NCI-H345 treated with DMSO at 0.1 percent for 48 hours (cell line): ENCODE measurements around the gene CTU2.
A peak's percentile ranks its signal among the peaks of the same experiment; 100 is the strongest.
"Not testable (repeated sequence)": the region's sequence is repeated elsewhere in the genome, so short reads cannot be mapped to it uniquely, and the experiment has no call there.

Source experiments
- DNase-seq: peaks from one replicate; lab custom pipeline; 2025; ENCODE audit not compliant: unreplicated experiment; lab: John Stamatoyannopoulos, UW

The CTU2 gene

DNA sequence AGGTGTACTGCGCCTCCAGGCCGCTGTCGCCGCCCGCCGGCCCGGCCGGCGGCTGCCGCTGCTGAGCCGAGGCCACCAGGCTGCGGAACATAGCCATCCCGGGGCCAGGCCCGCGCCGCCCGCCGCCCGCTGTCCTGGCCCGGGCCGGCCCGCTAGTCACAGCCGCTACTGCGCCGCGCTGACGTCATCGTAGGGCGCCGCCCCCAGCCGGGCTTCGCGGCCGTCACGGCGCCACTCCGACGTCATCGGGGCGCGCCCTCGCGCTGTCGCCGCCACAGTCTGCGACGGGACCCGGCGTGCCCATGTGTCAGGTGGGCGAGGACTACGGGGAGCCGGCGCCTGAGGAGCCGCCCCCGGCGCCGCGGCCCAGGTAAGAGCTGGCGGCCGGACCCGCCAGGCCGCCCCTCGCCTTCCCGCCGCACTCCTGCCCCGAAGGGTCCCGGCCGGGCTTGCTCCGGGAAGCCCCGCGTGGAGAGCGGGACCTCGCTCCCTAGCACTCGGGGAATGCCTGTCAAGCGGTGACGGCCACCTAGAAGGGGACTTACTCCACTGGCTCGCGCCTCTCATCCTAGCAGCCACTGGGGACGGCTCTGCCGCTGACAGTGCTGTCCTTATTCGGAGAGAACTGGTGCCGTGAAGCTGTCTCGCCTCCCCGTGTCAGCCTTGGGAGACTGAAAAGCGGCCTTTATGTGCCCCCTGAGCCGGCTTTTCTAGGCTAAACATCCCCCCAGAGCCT is at the start of gene CTU2, which contains the start of gene RNF166:
CTU2 (plus strand) TSS at position 275 of the 736 bp plus-strand sequence; CDS start at position 303, 28 bp downstream.
RNF166 (minus strand) TSS at position 180 of the 736 bp plus-strand sequence; CDS start at position 97, 83 bp downstream.
- DNase-seq: peak; percentile 22

DNA sequence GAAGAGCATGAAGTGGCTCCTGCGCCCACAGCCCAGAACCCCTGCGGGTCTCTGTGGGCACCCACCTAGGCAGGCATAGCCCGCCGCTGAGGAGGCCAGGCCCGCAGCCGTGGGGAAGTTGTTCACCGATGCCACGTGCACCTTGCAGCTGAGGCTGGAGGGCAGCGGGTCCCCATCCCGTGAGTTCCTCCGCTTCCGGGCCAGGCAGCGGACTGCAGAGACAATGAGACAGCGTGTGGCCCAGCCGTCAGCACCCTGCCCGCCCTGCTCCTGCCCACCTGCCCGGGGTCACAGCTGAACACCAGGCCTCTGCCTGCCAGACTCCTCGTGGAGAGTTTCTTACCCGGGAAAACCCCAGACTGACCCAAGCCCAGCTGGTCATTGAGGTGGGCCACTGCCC is 48.9 kb upstream of the CTU2 start:
- no peak for DNase-seq

DNA sequence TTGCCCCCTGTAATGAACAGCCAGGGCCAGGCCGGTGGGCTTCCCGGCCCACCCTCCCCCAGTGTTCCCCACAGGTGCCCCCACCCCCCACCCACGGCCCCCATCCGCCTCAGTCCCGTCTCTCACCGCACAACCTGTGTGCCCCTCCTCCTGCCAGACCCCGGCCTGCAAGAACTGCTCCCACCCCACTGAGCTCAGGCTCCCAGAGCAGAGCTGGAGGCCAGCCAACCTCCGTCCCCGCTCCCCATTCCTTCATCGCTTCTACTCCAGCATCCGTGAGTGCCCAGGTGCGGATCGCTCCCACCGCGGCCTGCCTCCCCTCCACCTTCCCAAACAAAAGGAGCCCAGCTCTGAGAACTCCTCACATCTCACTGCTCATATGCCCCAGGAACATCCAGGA is 47.6 kb upstream of the CTU2 start:
- DNase-seq: no peak

DNA sequence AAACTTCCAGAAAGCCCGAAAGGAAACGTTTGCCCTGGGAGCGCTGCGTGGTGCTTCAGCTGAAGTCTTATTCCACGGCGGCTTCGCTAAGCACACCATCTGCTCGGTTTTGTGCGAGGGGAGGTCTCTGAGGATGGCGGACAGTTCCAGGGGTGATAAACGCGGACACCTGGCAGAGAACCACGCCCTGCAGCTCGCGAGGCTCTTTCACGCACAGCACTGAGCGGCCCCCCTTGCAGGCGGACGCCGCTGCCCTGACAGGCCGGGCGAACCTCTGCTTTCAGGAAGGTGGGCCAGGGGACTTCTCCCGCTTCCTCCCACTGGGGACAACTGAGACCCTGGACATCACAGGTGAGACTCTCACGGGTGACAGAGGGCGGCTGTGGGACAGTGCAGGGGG is 47.1 kb upstream of the CTU2 start:
- DNase-seq: no peak

DNA sequence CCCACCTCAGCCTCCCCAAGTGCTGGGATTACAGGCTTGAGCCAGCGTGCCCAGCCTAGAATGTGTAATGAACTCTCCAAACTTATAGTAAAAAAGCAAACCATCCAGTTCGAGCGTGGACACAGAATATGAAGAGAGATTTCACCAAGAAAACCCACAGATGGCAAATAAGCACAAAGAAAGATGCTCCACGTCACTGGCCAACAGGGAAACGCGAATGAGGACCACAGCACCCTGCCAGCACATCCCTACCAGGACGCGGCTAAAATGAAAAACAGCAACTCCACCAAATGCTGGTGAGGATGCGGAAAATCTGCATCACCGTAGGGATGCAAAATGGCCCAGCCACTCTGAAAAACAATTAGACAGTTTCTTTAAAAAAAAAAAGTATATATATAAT is 44.8 kb upstream of the CTU2 start:
- no peak for DNase-seq

DNA sequence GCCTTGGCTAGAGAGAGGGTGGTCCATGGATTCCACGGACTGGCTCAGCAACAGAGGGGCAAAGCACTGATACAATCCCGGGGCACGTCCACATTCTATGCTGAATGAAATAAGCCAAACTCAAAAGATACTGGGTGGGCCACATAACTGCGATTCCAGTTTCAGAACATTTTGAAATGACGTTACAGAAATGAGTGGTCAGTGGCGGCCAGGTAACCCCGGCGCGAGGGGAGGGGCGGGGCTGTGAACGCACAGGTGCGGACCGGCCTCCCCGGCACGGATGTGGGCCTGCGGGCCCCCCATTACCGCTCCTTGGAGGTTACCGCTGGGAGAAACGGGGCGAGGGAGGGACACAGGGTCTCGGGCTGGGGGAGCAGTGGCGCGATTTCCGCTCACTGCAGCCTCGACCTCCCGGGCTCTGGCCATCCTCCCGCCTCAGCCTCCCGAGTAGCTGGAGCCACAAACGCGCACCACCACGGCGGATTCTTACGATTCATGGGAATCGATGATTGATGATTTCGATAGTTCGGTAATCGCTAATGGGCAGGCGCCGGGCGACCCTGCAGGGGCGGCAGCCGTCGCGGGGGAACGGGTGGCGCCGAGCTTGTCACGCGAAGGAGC is 44.0 kb upstream of the CTU2 start:
- DNase-seq: no peak

DNA sequence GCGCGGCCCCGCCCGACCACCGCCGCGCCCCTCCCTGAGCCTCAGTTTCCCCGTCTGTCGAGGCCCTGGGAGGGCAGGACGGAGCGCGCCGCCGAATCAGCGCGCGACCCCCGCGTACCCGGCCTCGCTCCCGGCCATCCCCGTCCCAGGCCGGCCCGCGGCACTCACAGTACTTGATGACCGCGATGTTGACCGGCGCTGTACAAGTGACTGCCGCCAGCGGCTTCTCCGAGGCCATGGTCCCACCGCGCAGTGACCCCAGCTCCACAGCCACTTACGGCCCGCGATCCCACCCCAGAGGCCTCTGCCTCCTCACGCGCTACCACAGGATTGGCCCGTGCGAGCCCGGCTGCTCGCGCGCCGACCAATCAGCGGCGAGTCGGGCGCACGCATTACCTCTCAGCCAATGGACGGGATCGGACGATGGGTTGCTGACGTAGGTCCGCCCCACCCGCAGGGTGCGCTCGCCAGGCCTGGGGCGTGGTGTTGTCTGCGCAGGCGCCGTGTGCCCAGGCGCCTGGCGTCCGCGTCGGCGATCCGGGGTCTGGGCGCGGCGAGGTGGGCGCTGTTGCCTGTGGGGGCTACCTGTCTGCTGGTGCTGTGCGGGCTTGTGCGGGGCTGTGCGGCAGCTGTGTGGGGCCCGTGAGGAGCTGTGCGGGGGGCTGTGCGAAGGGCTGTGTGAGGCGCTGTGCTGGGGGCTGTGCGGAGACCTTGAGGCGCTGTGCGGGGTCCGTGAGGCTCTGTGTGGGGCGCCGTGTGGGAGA is 43.3 kb upstream of the CTU2 start, which contains the start of gene MVD:
MVD (minus strand) TSS at position 249 of the 764 bp plus-strand sequence; CDS start at position 238, 11 bp downstream.
- peak; percentile 69 for DNase-seq

DNA sequence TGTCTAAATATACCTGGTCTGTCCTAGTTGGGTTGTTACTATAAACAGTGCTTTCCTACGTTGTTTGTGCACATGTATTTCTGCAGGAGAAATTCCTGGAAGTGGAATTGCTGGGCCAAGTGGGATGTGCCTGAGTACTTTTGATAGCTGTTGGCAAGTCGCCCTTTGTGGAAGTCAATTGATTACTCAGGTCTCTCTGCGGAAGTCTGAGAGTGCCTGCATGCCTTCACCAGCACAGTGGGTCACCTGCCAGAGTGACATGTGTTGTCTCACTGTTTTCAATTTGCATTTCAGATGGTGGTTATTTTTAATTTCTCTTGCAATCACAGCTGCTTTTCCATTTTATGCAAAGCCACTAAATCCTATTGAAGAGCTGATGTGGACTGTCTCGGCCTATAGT is 41.2 kb upstream of the CTU2 start:
- DNase-seq: no peak

DNA sequence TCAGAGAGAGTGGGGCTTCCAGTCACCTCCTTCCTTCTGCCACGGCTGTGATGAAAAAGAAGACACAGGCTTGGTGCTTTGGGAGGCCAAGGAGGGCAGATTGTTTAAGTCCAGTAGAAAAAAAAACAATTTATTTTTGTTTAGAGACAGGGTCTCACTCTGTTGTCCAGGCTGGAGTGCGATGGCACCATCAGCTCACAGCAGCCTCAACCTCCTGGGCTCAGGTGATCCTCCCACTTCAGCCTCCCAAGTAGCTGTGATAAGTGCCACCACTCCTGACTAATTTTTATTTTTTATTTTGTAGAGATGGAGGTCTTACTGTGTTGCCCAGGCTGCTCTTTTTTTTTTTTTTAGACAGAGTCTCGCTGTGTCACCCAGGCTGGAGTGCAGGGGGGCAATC is 40.7 kb upstream of the CTU2 start:
- no peak for DNase-seq

DNA sequence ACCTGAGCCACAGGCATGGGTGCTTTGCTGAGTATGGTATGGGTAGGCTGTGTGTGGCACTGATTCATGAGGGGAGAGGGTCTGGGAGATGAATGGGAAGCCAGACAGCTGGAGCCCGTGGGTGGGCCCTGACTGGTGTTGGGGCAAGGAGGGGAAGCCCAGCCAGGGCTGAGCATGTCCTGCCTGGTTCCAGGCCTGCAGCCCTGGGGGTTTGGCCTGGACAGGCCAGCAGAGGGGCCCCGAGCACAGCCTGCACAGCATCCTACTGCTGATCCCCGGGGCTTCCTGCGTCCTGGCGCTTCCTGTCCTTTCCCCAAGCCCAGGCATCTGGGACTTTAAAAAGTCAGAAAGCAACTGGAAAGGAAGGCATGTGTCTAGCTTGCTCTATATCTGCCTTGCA is 38.8 kb upstream of the CTU2 start:
- DNase-seq: no peak

DNA sequence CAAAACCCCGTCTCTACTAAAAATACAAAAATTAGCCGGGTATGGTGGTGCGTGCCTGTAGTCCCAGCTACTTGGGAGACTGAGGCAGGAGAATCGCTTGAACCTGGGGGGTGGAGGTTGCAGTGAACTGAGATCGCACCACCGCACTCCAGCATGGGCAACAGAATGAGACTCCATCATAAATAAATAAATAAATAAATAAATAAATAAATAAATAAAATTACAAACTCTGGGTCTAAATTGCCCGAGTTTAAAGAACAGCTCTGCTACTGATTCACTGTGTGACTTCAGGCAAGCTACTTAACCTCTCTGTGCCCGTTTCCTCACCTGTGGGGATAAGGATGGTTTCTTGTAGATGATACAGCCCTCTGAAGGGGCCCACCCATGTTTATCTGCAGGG is 36.8 kb upstream of the CTU2 start:
- DNase-seq: not testable (repeated sequence)

DNA sequence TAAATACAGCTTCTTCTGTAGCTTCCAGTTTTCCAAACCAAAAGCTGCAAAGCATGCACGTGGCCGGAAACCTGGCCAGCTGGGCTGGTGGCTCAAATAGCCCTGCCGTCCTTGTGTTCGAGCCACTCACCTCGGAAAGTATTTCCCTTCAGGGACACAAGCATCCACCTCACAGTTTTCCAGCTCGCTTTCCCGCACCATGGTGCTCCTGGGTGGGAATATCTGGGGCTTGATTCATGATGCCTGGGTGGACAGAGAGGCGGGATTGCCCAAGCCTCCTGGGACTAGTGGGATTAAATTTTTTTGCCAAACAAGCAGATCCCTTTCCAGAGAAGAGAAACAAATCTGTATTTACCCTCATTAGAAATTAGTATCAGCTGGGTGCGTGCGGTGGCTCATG is 36.3 kb upstream of the CTU2 start:
- no peak for DNase-seq

DNA sequence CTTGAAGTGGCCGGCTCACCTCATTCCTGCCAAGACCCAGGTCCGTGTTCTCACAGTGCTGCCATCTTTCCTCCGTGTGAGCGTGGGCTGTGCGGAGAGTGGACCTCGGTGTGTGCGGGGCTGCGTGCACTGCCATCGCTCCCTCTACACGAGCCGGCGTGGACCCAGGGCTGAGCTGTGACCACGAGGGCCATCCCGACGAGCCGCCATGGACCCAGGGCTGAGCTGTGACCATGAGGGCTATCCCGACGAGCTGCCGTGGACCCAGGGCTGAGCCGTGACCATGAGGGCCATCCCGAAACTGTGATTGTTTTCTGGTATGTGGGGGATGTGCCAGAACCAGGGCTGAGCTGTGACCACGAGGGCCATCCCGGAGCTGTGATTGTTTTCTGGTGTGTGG is 34.5 kb upstream of the CTU2 start:
- DNase-seq: no peak

DNA sequence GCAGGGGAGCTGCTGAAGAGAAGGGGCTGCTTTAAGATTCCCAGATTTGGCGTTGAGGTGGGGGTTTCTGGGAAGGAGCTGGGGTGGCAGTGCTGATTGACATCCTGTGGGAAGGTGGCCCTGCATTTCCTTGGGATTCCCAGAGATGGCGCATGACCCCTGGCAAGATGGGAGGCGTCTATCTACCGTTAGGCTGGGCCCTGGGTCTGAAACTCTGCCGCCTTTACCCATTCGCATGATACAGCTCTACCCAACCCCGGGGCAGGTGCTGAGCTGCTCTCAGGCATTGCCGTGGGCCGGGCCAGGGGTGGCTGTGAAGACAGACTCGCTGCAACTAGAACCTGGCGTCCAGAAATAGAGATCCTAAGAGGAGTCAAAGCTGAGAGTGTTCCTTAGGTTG is 33.5 kb upstream of the CTU2 start:
- DNase-seq: no peak

DNA sequence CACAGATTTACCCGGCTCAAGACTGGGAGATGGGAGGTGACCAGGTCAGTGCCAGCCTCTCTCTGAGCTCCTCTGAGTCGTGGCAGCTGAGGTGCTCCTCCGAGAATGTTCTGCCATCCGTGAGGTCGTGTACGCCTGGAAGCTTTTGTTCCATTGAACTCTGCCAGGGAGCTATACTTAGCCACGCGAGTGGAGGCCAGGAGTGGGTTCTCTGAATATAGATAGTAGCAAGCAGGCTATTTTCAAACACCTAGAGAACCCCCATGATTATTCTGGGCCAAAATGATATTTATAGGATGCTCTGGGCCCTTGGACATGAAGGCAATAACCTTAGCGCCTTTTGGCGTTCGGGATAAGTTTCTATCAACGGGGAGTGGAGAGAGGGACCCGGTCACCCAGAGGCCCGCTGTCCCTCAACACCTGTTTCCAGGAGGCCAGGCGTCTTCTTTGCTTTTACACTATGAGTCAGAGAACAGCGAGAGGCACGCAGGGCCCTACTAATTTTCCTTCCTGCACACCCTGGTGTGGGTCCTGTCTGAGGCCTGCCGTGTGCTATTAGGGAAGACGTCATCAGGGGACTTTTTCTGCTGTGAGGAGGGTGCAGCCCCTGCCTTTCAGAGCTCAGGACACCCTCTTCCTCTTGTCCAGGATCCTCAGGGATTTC is 32.5 kb upstream of the CTU2 start:
- DNase-seq: no peak

DNA sequence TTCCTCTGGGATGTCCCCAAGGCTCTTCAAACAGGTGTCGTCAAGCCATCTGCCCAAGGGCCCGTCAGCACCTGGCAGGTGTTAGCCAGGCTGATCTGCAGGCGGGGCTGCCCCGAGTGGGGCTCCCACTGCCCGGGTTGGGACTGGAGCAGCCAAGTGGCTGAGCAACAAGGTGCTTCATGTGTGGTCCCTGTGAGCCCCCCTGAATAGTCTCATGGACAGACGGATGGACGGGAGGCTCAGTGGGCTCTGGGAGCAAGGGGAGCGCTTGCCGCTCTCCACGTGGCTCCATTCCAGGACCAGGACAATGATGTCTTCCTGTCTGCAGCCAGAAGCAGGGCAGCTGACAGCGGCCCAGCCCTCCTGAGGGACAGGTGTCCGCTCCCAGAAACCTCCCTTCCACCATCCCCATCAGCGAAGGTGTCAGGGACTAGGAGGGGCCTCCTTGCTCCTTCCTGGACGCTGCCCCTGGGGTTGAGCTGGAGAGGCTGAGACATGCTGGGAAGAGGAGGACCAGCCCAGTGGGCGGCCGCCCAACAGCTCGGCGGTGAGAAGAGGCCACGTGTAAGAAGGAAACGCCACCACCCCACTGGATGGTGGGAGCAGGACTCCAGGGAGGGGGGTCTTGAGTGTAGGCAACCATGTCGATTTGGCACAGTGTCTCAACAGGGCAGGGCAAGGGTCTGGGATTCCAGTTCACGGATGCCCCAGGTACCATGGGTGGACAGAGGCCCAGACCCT is 29.6 kb upstream of the CTU2 start:
- DNase-seq: no peak

DNA sequence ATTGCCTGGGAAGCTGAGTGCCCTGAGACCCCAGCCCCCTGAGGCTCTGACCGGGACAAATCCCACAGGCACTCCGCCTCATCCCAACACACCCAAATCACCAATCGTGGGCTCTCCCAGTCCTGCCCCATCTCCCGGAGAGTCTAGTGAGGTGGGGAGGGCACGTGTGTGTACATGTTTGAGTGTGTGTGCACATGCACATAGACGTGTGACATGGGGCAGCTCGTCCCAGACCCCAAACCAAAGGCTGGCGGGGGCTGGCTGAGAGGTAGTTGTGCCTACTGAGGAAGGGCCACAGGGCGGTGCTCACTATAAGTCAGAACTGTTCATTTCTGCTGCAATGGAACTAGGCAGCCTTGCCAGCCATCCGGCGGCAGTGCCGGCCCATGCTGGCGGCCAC is 28.6 kb upstream of the CTU2 start:
- no peak for DNase-seq

DNA sequence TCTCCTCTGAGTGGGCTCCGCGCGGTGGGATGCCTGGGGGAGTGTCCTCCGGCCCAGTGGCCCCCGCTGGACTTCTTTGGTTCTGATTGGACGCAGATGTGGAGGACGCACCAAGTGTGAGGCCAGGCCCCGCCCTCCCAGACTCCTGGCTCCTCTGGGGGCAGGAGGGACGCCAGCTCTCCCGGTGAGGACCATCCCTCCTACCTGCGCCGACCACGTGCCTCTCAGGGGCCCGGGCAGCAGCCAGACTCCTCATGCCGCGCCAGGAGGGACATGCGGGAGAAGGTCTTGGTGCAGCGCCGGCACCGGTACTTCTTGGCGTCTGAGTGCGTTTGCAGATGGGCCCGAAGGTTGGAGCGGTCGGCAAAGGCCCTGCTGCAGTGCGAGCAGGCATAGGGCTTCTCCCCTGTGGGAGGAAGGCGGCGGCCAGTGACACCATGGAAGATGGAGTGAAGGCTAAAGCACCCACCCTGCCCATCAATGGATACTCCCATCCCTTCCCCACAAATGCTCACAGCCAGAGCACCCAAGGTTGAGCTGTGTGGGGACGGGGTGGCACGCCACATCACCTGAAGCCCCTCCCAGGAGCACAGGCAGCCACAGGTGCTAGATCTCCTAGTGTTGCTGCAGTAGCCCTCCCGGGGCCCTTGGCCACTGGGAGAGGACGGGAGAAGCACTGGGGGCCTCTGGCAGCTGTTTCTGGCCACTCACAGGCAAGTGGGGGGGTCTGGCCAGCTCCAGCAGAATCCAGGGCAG is 27.9 kb upstream of the CTU2 start:
- no peak for DNase-seq

DNA sequence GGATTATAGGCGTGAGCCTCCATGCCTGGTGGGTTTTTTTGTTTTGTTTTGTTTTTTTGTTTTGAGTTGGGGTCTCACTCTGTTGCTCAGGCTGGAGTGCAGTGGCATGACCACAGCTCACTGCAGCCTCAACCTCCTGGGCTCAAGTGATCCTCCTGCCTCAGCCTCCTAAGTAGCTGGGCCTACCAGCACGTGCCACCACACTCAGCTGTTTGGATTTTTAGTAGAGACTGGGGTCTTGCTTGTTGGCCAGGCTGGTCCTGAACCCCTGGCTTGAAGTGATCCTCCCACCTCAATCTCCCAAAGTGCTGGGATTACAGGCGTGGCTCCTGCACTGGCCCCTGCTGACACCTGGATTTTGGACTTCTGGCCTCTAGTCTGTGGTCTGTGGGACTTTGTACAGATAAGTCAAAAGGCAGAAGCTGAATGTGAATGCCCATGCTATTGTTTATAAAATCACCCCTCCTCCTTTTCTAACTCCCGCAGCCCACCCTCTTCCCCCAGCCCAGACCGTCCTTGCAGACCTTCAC is 25.7 kb upstream of the CTU2 start:
- DNase-seq: no peak
